ENCODE measurements around the gene SETD1B.

The SETD1B gene

DNA sequence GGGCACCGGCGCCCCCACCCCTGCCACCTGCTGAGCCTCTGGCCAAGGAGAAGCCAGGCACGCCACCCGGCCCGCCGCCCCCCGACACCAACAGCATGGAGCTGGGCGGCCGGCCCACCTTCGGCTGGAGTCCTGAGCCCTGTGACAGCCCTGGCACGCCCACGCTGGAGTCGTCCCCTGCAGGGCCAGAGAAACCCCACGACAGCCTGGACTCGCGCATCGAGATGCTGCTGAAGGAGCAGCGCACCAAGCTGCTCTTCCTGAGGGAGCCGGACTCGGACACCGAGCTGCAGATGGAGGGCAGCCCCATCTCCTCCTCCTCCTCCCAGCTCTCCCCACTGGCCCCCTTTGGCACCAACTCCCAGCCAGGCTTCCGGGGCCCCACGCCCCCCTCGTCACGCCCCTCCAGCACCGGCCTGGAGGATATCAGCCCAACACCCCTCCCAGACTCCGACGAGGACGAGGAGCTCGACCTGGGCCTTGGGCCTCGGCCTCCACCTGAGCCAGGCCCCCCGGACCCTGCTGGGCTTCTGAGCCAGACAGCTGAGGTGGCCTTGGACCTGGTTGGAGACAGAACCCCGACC is 6.5 kb downstream of the SETD1B start:
- no peak for DNase-seq

DNA sequence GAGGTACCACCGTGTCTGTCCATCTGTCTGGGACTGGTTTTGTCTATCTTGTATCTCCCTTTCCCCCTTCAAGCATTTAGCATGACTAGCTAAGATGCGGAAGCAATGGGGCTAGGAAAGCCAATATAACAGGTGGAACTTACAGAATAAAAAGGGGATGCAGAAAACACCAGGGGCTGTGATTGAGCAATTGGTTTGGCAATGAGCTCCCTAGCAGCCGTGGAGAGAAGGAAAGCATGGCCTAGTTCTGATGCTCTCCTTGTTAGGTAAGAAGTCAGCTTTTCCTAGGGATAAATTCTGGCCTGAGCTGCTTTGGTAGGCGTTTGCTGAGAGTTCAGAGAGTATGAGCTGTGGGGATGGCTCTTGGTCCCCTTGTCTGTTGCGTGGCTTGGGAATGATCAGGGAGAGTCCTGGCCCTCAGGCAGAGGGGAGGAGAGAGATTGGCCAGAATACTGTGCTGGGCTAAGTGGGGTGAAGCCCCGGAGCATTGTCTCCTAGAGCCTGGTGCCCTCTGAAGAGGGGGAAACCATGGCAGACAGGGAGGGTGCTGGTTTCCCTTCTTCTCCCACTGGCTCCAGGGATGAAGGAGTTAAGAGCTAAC is 7.1 kb downstream of the SETD1B start:
- DNase-seq: no peak

DNA sequence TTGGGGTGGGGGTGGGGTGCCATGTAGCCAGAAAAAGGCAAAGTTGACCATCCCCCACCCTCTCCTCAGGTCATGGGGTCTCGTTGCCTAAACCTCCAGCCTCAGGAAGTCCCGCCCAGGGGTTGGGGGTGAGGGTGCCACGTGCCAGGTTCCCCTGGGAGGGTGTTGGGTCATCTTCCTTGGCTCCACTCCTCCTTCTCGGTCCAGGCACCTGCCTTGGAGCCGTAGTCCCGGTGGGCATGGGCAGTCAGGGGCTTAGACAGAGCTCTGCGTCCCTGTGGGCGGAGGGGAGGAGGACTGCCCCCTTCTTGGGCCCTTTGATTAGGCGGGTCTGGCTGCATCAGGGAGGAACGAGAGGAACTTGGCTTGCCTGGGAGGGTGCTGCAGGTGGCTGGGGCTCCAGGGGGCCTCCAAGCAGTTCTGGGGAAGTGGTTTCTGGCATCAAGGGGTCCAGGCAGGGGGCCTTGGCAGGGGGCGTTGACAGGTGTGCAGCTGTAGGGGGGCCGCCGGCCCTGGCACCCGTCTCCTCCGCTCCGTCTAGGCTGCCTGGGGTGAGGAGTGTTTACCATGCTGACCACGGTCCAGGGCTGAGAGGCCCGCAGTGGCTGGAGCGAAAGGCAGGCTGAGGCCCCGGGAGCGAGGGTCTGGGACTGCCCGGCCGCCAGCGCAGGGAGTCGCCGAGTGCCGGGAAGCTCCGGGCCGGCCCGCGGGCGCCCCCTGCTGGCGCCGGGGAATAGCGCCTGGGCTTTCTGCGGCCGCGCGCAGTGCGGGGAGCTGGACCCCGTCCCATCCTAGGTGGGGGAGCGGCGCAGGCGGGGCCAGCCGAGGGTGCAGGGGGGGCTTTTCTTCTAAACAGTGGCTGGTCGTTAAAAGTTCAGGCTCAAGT is 7.9 kb downstream of the SETD1B start:
- peak; percentile 90 for DNase-seq

DNA sequence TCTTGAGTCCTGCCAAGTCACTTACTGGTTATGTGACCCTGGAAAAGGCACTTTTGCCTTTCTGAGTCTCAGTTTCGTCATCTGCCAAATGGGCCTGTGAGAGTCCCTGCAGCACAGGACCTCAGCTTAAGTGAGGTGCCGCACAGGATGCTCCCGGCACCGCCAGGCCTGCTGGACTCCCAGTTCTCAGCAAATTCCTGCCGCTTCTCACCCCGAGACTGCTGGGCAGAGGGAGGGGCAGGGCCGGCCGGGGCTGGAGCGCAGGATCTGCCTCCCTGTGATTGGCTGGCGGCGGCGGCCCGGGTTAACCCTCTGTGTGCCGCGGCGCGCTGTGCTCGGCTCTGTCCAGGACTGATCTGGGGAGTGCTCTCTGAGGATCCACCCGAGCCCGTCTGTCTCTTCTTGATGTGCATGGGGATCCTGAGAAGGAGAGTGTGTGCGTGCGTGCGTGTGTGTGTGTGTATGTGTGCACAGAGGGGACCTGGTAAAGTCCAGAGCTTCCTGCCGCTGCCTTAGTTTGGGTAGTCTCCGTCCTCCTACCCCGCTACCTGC is 8.6 kb downstream of the SETD1B start:
- peak; percentile 81 for DNase-seq

DNA sequence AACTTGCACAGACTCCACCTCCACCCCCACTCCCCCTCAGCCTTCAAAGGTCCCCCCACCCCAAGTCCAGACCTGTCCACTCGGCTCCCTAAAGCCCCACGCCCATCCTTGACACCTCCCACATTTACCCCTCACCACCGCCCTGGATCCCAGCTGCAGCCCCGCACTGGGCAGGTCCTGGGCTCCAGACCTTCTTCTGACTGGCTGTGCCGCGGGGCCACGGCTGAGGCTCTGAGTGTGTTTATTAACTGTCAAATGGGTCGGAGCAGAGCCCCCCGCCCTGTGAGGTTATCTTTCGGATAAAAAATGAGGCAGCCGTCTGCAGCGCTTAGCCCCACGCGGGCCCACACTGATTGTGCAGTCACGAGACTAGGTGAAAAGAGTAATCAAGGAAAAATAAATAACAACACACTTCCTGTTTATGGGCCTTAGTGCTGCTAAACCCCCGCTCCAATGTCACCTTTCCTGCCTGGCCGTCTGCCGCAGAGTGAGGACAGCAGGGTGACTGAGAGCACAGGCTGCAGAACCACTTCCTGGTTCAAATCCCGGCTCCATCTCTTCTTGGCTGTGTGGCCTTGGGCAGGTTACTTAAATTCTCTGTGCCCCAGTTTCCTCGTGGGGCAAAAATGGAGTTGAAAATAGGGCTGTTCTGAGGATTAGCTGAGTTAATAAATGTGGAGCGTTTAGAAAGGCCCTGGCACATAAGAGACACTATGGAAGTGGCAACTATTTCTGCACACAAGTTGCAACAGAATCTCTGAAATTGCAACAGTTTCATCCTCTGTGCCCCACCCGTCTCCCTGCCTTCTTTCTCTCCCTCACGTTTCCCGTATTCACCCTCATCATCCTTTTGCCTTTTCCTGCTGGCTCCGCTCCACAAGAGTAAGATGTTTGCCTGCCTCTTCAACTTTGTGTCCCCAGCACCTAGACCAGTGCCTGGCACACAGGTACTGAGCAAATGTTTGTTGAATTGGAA is 9.4 kb downstream of the SETD1B start:
- no peak for DNase-seq

DNA sequence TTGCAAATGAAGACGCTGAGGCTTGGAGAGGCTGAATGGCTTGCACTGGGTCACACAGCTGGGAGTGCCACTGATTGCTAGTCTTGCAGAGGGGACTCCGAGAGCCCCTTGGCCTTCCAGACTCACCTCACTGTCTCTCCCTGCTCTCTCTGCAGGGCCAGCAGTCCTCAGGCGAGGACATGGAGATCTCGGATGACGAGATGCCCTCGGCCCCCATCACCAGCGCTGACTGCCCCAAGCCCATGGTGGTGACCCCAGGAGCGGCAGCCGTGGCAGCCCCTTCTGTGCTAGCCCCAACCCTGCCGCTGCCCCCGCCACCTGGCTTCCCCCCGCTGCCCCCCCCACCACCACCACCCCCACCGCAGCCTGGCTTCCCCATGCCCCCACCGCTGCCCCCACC is 10.1 kb downstream of the SETD1B start:
- no peak for DNase-seq

DNA sequence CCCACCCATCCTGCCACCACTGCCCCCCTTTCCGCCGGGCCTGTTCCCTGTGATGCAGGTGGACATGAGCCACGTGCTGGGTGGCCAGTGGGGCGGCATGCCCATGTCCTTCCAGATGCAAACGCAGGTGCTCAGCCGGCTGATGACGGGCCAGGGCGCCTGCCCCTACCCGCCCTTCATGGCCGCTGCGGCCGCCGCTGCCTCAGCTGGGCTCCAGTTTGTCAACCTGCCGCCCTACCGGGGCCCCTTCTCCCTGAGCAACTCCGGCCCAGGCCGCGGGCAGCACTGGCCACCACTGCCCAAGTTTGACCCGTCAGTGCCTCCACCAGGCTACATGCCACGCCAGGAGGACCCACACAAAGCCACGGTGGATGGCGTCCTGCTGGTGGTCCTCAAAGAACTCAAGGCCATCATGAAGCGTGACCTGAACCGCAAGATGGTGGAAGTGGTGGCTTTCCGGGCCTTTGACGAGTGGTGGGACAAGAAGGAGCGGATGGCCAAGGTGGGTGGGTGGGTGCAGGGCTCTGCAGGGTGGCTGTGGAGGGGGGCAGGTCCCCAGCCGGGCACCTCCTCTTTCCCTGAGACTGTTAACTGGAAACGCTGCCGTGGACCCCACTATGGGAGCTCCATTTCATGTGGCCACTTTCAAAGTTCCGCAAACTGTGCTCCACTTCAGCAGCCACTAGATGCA is 10.8 kb downstream of the SETD1B start:
- DNase-seq: no peak

DNA sequence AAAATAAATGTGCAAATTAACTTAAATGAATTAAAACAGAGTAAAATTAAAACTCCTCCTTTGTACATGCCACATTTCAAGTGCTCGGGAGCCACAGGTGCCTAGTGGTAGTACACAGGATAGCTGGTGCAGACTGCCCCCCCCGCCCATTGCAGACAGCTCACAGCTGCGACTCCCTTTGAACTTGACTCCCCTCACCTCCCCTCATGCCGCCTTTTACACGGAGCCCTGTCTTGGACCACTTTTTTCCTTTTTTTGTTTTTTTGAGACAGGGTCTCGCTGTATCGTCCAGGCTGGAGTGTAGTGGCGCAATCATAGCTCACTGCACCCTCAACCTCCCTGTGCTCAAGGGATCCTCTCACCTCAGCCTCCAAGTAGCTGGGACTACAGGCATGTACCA is 11.5 kb downstream of the SETD1B start:
- DNase-seq: no peak

DNA sequence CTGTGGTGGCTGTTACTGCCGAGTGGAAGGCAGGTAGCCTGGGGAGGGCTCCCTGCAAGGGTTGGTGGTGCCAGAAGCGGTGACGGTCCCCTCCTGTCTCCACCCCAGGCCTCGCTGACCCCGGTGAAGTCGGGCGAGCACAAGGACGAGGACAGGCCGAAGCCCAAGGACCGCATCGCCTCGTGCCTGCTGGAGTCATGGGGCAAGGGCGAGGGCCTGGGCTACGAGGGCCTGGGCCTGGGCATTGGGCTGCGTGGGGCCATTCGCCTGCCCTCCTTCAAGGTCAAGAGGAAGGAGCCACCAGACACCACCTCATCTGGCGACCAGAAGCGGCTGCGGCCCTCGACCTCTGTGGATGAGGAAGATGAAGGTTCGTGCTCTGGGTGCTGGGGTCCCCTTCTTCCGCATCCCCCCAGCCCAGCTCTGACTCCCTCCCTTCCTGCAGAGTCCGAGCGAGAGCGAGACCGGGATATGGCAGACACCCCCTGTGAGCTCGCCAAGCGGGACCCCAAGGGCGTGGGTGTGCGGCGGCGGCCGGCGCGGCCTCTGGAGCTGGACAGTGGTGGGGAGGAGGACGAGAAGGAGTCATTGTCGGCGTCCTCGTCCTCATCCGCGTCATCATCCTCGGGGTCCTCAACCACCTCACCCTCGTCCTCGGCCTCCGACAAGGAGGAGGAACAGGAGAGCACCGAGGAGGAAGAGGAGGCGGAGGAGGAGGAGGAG is 13.3 kb downstream of the SETD1B start:
- no peak for DNase-seq

DNA sequence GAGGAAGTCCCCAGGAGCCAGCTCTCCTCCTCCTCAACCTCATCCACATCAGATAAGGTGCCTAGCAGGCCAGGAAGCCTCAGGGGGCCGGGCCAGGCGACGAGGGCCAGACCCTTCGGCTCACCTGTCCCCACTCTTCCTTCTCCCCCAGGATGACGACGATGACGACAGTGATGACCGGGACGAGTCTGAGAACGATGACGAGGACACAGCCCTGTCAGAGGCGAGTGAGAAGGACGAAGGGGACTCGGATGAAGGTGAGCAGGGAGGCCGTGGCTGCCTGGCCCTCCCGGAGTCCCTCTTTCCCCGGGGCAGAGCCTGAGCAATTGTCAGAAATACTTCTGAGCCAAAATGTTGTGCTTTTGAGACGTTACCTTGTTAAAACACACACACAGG is 13.8 kb downstream of the SETD1B start:
- no peak for DNase-seq

DNA sequence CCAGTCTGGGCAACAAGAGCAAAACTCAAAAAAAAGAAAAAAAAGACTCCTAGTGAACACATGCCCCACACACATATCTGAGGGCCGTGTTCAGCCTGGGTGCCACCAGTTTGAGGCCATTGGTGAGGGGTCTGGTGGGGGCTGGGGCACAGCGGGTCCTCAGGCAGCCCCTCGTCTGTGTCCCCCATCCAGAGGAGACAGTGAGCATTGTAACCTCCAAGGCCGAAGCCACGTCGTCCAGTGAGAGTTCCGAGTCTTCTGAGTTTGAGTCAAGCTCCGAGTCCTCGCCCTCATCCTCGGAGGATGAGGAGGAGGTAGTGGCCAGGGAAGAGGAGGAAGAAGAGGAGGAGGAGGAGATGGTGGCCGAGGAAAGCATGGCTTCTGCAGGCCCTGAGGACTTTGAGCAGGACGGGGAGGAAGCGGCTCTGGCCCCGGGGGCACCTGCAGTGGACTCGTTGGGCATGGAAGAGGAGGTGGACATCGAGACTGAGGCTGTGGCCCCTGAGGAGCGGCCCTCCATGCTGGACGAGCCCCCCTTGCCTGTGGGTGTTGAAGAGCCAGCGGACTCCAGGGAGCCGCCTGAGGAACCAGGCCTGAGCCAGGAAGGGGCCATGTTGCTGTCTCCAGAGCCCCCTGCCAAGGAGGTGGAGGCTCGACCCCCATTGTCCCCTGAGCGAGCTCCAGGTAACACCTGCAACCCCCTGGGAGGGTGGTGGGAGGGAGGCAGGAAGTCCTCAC is 15.6 kb downstream of the SETD1B start:
- DNase-seq: no peak

DNA sequence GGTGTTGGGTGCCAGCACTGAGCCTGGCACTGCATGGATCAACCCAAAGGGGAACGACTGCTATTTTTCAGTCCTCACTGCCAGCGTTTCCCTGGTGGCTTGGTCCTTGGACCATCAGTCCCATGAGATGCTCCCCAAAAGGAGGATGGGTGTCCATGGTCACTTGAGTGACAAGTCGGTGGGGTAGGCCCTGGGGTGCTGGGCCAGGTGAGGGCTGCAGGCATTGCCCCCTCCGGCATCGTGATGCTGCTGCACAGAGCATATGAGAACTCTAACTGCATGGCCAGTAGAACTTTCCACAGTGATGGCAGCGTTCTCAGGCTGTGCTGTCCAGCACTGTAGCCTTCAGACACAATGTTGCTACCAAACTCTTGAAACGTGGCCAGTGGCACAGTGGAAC is 16.2 kb downstream of the SETD1B start:
- DNase-seq: no peak

DNA sequence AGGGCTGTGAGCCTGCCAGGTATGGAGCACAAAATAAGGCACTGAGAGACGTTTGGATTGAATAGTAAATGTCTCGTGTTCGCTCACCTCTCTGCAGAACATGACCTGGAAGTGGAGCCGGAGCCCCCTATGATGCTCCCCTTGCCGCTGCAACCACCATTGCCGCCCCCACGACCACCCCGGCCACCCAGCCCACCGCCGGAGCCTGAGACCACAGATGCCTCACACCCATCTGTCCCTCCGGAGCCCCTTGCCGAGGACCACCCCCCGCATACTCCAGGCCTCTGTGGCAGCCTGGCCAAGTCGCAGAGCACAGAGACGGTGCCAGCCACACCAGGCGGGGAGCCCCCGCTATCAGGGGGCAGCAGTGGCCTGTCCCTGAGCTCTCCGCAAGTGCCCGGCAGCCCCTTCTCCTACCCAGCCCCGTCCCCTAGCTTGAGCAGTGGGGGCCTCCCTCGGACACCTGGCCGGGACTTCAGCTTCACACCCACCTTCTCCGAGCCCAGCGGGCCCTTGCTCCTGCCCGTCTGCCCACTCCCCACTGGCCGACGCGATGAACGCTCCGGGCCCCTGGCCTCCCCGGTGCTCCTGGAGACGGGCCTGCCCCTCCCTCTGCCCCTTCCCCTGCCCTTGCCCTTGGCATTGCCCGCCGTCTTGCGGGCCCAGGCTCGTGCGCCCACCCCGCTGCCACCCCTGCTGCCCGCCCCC is 18.7 kb downstream of the SETD1B start:
- DNase-seq: no peak

DNA sequence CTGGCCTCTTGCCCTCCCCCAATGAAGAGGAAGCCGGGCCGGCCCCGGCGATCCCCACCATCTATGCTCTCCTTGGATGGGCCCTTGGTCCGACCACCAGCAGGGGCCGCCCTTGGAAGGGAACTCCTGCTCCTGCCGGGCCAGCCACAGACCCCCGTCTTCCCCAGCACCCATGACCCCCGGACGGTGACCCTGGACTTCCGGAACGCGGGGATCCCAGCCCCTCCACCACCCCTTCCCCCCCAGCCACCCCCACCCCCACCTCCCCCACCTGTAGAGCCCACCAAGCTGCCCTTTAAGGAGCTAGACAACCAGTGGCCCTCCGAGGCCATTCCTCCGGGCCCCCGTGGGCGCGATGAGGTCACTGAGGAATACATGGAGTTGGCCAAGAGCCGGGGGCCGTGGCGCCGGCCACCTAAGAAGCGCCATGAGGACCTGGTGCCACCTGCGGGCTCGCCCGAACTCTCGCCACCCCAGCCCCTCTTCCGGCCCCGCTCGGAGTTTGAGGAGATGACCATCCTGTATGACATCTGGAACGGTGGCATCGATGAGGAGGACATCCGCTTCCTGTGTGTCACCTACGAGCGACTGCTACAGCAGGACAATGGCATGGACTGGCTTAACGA is 19.4 kb downstream of the SETD1B start:
- no peak for DNase-seq

DNA sequence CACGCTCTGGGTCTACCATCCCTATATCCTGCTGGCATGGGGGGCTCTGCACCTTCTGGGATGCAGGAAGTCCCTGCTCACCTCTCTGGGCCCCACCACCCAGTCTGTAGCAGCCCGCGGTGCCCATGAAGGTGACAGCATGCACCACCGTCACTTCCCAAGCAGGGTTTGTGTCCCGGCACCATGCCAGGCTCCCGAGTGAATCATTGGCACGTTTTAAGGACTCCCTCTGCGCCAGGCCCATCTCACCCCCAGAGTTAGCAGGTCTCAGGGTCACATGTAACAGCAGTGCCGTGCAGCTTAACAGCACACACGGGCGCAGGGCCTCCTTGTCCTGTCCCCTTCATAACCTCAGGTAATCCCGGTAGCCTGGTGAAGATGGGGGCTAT is 19.9 kb downstream of the SETD1B start:
- no peak for DNase-seq

DNA sequence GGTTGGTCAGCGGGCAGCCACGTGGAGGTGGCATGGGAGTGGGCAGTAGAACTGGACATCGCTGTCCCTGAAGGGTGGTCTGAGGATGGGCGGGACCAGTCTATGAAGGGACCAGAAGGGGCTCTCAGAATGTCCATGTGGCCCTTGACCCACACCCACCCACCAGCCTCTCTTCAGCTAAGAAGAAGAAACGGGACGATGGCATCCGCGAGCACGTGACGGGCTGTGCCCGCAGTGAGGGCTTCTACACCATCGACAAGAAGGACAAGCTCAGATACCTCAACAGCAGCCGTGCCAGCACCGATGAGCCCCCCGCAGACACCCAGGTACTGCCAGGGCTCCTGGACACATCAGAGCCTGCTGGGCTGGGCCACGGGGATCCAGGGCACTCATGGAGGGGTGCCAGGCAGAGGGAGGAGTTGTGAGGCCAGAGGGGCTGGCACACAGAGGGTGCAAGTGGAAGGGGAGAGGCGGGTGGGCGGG is 21.3 kb downstream of the SETD1B start:
- no peak for DNase-seq

DNA sequence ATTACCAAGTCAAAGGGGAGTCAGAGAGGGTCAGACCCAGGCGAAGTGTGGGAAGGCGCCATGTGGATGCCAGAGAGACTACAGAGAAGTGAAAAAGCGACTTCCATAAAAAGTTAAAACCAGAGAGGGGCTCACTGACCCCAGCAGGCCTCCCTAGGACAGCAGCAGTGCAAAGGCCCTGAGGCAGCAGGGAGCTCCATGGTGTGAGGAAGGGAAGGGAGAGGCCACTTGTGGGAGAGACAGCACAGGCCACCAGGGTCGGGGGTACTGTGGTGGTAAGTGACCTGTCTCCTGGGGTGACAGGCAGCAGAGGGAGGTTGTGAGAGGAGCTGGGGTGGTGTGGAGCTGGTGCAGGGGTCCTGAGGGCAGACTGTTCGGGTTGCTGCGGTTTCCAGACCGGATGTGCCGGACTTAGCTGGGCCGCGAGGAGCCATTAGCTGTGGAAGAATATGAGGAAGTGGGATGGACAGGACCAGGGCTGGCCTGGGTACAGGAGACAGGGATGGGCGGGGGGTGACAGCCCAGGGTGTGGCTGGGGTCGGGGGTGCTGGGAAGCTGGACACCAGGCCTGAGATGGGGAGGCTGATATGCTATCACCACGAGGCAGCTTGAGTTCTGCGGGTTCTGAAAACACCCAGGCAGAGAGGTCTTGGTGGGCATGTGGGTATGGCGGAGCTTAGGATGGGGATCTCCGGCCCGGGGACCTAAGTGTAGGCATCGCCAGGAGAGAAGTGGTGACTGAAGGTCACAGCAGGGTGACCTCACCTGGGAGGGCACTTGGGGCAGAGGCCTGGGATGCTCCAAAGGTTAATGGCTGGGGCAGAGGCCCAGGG is 22.7 kb downstream of the SETD1B start:
- DNase-seq: no peak

DNA sequence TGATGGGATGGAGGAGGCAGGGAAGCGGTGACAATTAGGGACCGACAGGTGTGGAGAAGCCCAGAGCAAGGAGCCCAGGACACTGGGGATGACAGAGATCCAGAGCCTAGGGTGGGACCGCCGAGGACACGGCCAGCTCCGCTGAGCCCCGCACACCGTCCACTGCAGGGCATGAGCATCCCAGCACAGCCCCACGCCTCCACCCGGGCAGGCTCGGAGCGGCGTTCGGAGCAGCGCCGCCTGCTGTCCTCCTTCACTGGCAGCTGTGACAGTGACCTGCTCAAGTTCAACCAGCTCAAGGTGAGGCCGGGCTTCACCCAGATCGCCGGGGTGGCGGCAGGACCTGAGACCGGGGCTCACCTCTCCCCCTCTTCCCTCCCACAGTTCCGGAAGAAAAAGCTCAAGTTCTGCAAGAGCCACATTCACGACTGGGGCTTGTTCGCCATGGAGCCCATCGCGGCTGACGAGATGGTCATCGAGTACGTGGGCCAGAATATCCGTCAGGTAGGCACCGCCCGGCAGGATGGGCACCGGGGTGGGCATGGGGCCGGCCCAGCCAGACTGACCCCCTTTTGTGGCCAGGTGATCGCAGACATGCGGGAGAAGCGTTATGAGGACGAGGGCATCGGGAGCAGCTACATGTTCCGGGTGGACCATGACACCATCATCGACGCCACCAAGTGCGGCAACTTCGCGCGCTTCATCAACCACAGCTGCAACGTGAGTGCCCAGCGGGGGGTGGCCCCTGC is 23.7 kb downstream of the SETD1B start:
- no peak for DNase-seq
